Calu3 (cell line): ENCODE results near the gene TMEM59. TPM values are rescaled to one million over a fixed set of nuclear protein-coding genes. Genes with fewer than 3 reads are reported as not detected.
"Not testable (repeated sequence)": the region's sequence is repeated elsewhere in the genome, so short reads cannot be mapped to it uniquely, and the experiment has no call there.

Experiments
- BruUV-seq: library from RNA; stranded (reverse); fragments of 400-500 nt; replicated peaks from 2 replicates; lab custom pipeline; 2021; lab: Mats Ljungman, UMichigan
- CTCF ChIA-PET: fragments of 300-600 bp; sonication (Branson Sonifier 250); formaldehyde crosslinking; loops from one replicate; lab custom pipeline; 2022; ENCODE audit warnings: antibody characterized with exemption; lab: Charles Lee
- DNase-seq: peaks from one replicate; pipeline ENCODE4 v3.0.0; 2022
- H3K27ac Mint-ChIP-seq: one replicate; pipeline ENCODE4 v1.8.0; 2022; ENCODE audit warnings: mixed read lengths; ENCODE audit not compliant: unreplicated experiment
- H3K27me3 Mint-ChIP-seq: one replicate; pipeline ENCODE4 v1.8.0; 2022; ENCODE audit warnings: mixed read lengths; ENCODE audit not compliant: unreplicated experiment
- H3K36me3 Mint-ChIP-seq: one replicate; pipeline ENCODE4 v1.8.0; 2022; ENCODE audit warnings: mild to moderate bottlenecking, moderate library complexity, mixed read lengths; ENCODE audit not compliant: insufficient read depth, unreplicated experiment
- H3K4me1 Mint-ChIP-seq: one replicate; pipeline ENCODE4 v1.8.0; 2022; ENCODE audit warnings: mild to moderate bottlenecking, low read depth, mixed read lengths; ENCODE audit not compliant: unreplicated experiment
- H3K4me3 Mint-ChIP-seq: one replicate; pipeline ENCODE4 v1.8.0; 2022; ENCODE audit warnings: mild to moderate bottlenecking, low read depth, moderate library complexity, mixed read lengths; ENCODE audit not compliant: unreplicated experiment
- H3K9me3 Mint-ChIP-seq: one replicate; pipeline ENCODE4 v1.8.0; 2022; ENCODE audit warnings: low read depth, mixed read lengths; ENCODE audit not compliant: unreplicated experiment
- CTCF ChIP-seq: fragments of 200-600 bp; IDR thresholded peaks from one replicate; pipeline ENCODE4 v1.8.0; 2022; ENCODE audit warnings: antibody characterized with exemption; ENCODE audit not compliant: unreplicated experiment
- intact Hi-C: fragments of 100-400 bp; cut with micrococcal nuclease; formaldehyde crosslinking; loops from one replicate; pipeline ENCODE4 v1.10.0; 2022; ENCODE audit not compliant: unreplicated experiment
- total RNA-seq: library from RNA; stranded (reverse); gene quantifications from 2 replicates; pipeline ENCODE4 v1.2.3, GENCODE V29; 2022

The TMEM59 gene
- total RNA-seq, 1 experiment from 2014 or later: 316 TPM

- Mint-ChIP-seq H3K27ac (no peak overlapping the region), H3K9me3 (no peaks in the 10 kb centered on the region), H3K36me3 (peaks cover 5% of the 10 kb centered on the region), H3K4me1 (no peaks in the 10 kb centered on the region), H3K27me3 (no peaks in the 10 kb centered on the region), H3K4me3 (no peak overlapping the region)
- no peak for TF ChIP-seq CTCF
- no peak for DNase-seq
- CTCF ChIA-PET: no interaction called here
- intact Hi-C loops: no loop called here
- BruUV-seq: no TSS peak
These were observed 24.4 kb downstream of the TMEM59 start for GRCh38 chr1:54028306-54029251.

- no peaks in the 10 kb centered on the region for H3K4me1 Mint-ChIP-seq
- BruUV-seq: no TSS peak
- H3K36me3 Mint-ChIP-seq: peaks cover under 1% of the 10 kb centered on the region
- CTCF ChIA-PET: no interaction called here
- no peak overlapping the region for H3K4me3 Mint-ChIP-seq
- H3K9me3 Mint-ChIP-seq: no peaks in the 10 kb centered on the region
- intact Hi-C loops: no loop called here
- DNase-seq: no peak
- no peak for TF ChIP-seq CTCF
- no peak overlapping the region for H3K27ac Mint-ChIP-seq
- no peaks in the 10 kb centered on the region for H3K27me3 Mint-ChIP-seq
These were observed 25.2 kb downstream of the TMEM59 start for GRCh38 chr1:54027848-54028247.

GRCh38 chr1:54024811-54025210 lies 28.2 kb downstream of the TMEM59 start:
- H3K27me3 Mint-ChIP-seq, intact Hi-C loops: not testable (repeated sequence)

GRCh38 chr1:54024358-54024757 lies 28.6 kb downstream of the TMEM59 start:
- DNase-seq: no peak
- Mint-ChIP-seq H3K36me3 (no peaks in the 10 kb centered on the region), H3K27ac (no peak overlapping the region), H3K9me3 (no peaks in the 10 kb centered on the region), H3K4me1 (no peaks in the 10 kb centered on the region), H3K4me3 (no peak overlapping the region), H3K27me3 (no peaks in the 10 kb centered on the region)
- no TSS peak for BruUV-seq
- intact Hi-C loops: no loop called here
- TF ChIP-seq CTCF: no peak
- CTCF ChIA-PET: interaction anchor here (0.7 kb wide), 1 partner anchor 273 kb away, joined by 4 read pairs; no protein-coding TSS in a partner anchor

More at GRCh38 chr1:54024811-54025210, 28.2 kb downstream of the TMEM59 start:
- not testable (repeated sequence) for H3K9me3 Mint-ChIP-seq, H3K4me1 Mint-ChIP-seq, H3K27ac Mint-ChIP-seq, DNase-seq, H3K4me3 Mint-ChIP-seq, BruUV-seq, H3K36me3 Mint-ChIP-seq
- CTCF ChIA-PET: interaction anchor here (0.7 kb wide), 1 partner anchor 273 kb away, joined by 4 read pairs; no protein-coding TSS in a partner anchor

GRCh38 chr1:54019562-54020176 lies 33.3 kb downstream of the TMEM59 start:
- H3K4me3 Mint-ChIP-seq, H3K9me3 Mint-ChIP-seq, intact Hi-C loops, H3K36me3 Mint-ChIP-seq, H3K27me3 Mint-ChIP-seq, CTCF ChIA-PET, BruUV-seq, H3K27ac Mint-ChIP-seq, DNase-seq: not testable (repeated sequence)
- peaks cover 24% of the 10 kb centered on the region for H3K4me1 Mint-ChIP-seq
